Heart right ventricle (tissue), 16 donors: ENCODE data around the gene LOXHD1. TPM values are rescaled to one million over a fixed set of nuclear protein-coding genes. Genes with fewer than 3 reads are reported as not detected.
A peak's percentile ranks its signal among the peaks of the same experiment; 100 is the strongest.

Experiments used
- ATAC-seq, 8 donors: fragments of 200-7000 bp; cut with Tn5 transposase; one replicate each; pipeline ENCODE4 v1.9.1; 2020; ENCODE audit warnings: mild to moderate bottlenecking in 8 of 8, moderate library complexity in 8 of 8, moderate number of reproducible peaks in 1 of 8
- DNase-seq, 2 donors: peaks; one replicate each; pipeline ENCODE4 v3.0.0-alpha.2; 2020
- H3K27ac ChIP-seq, 10 donors: fragments of 200-600 bp; sonication (generic) in 2 of 10; one replicate each; pipeline versions ENCODE4 v1.5.0 to v1.8.0; 2020 to 2022; ENCODE audit warnings: mild to moderate bottlenecking in 3 of 10
- H3K27me3 ChIP-seq, 7 donors: fragments of 200-600 bp; one replicate each; pipeline ENCODE4 v1.8.0; 2021 to 2022; ENCODE audit warnings: mild to moderate bottlenecking in 2 of 7
- H3K36me3 ChIP-seq, 9 donors: fragments of 200-600 bp; sonication (generic) in 1 of 9; one replicate each; pipeline versions ENCODE4 v1.5.0 to v1.8.0; 2020 to 2022; ENCODE audit warnings: mild to moderate bottlenecking in 2 of 9
- H3K4me1 ChIP-seq, 9 donors: fragments of 200-600 bp; sonication (generic) in 1 of 9; one replicate each; pipeline versions ENCODE4 v1.5.0 to v1.8.0; 2020 to 2022; ENCODE audit warnings: mild to moderate bottlenecking in 4 of 9
- H3K4me3 ChIP-seq, 10 donors: fragments of 200-600 bp; sonication (generic) in 2 of 10; one replicate each; pipeline versions ENCODE4 v1.5.0 to v1.8.0; 2020 to 2022; ENCODE audit warnings: mild to moderate bottlenecking in 7 of 10, moderate library complexity in 2 of 10
- H3K9me3 ChIP-seq, 11 donors: fragments of 200-600 bp in 10 of 11; sonication (generic) in 2 of 11; one replicate each; pipeline versions ENCODE4 v1.5.0 to v1.8.0; 2013 to 2022; ENCODE audit warnings: mild to moderate bottlenecking in 2 of 11, control low read depth in 1 of 11, moderate library complexity in 1 of 11
- CTCF ChIP-seq, 9 donors: fragments of 200-600 bp; sonication (generic) in 2 of 9; IDR thresholded peaks; one replicate each; pipeline versions ENCODE4 v1.5.0 to v1.8.0; 2021 to 2022; ENCODE audit warnings: antibody characterized with exemption in 9 of 9, mild to moderate bottlenecking in 5 of 9, moderate library complexity in 1 of 9
- WGBS, 2 donors: extraction: QIAGEN DNeasy Blood & Tissue Kit; methylation state at CpG; one replicate each; pipeline ENCODE4 v1.1.7; 2013; ENCODE audit warnings: inconsistent platforms in 1 of 2; 5-methylcytosine and 5-hydroxymethylcytosine counted together
- intact Hi-C, 10 donors: fragments of 100-400 bp; cut with DNase I; formaldehyde crosslinking; loops; one replicate each; pipeline versions ENCODE4 v1.11.1 to v1.14.2; 2022
- polyA plus RNA-seq, 2 donors: library from polyadenylated mRNA; stranded (reverse); fragments of 200-250 nt; gene quantifications; one replicate each; pipeline ENCODE4 v1.2.3, GENCODE V29; 2013
- total RNA-seq, 10 donors: library from RNA; stranded (reverse); fragmentation: NEBNext Ultra II Directional in 3 of 10; extraction: Animal tissue kit (Norgen Biotek cat#: 25700) in 3 of 10; gene quantifications; one replicate each; pipeline versions ENCODE4 v1.2.1 to v1.2.4, GENCODE V29; 2021 to 2023
- donor health status: Arrhythmogenic right ventricular cardiomyopathy.
- donor health status: ischemic (EF 13 %, LVEDD 7.1; RV severe dilation, severe dysfunction).
- donor health status: healthy with polysubstance abuse.
- donor health status: DM: no; HTN: yes; CAD: no.
- donor health status: DM: no; HTN: no; CAD: no.
- donor health status: ischemic (EF 25% LVEDD 6.9; RV normal size, moderate dysfunction).
- donor health status: ischemic (EF 25% LVEDD 5.7; RV mildly dilated, moderate dysfunction).
- donor health status: healthy.
- donor health status: DM: yes; HTN: yes; CAD: no.
- donor health status: Ischemic cardiomyopathy.
- donor health status: ischemic (EF 35%, LVEDD 5.7; RV mildly dilated, moderate dysfunction).
- donor health status: nonischemic (EF 11% LVEDD 7.7; RV severe dilation, severe dysfunction).
- donor health status: DM: yes; HTN: yes; CAD: no.
- donor health status: PGD.
- donor health status: ischemic (EF 29% LVEDD 5.4; RV normal size, mild dysfunction).
- donor health status: nonischemic (EF 23%, LVEDD 6.1; RV moderate dilation, normal function).

LOXHD1 gene
- total and polyA plus RNA-seq, 12 donors, result 0.15 to 1.9 (median 0.88) TPM

- H3K4me1 ChIP-seq, result no peaks in the 10 kb centered on the region
- no peaks in the 10 kb centered on the region for H3K9me3 ChIP-seq
- H3K4me3 ChIP-seq, result no peak overlapping the region
- H3K27me3 ChIP-seq, result no peaks in the 10 kb centered on the region
- TF ChIP-seq CTCF (IDR thresholded peaks at IDR 0.05), result no peak
- no peaks in the 10 kb centered on the region for H3K36me3 ChIP-seq
- ATAC-seq (no peak), DNase-seq (no peak)
- 73 to 77% methylated on average over 4 of the region's 4 CpGs for whole genome bisulfite sequencing, 2 donors
- intact Hi-C loops, result no loop called here
- no peak overlapping the region for H3K27ac ChIP-seq
Observed at GRCh38 chr18:46431522-46432171, 225.4 kb downstream of the LOXHD1 start.

DNA sequence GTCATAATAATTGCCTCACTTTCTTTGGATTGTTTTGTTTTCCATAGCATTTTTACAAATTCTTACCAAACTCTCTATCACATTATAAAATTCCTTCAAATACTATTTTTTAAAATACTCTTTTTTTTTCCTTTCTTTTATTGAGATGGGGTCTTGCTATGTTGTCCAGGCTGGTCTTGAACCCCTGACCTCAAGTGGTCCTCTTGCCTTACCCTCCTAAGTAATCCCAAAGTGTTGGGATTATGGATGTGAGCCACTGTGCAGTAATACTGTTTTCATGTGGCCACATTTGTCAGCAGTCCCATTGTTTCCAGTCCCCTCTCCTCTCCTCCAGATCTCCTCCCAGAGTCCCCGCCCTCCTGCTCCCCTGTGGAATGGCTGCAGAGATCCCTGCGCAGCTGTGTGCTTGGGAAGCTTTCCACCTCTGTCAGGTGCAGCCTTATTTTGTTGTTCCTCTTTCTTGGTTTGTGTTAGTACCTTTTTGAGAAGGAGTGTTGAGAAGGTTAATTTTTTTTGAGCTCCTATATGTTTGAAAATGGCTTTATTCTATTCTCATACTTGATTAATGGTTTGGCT is 227.3 kb downstream of the LOXHD1 start:
- Histone ChIP-seq H3K36me3 (no peaks in the 10 kb centered on the region), H3K4me3 (no peak overlapping the region), H3K4me1 (no peaks in the 10 kb centered on the region), H3K27ac (no peak overlapping the region), H3K27me3 (no peaks in the 10 kb centered on the region), H3K9me3 (no peaks in the 10 kb centered on the region)
- DNase-seq (no peak), ATAC-seq (no peak)
- 69 to 73% methylated on average over 2 of the region's 2 CpGs for WGBS, 2 donors
- TF ChIP-seq CTCF (IDR thresholded peaks at IDR 0.05), result no peak
- intact Hi-C loops, result loop anchor here in 1 of 10 donors (10.0 kb wide), 2 partner anchors 45 to 95 kb away; a partner anchor contains a TSS

DNA sequence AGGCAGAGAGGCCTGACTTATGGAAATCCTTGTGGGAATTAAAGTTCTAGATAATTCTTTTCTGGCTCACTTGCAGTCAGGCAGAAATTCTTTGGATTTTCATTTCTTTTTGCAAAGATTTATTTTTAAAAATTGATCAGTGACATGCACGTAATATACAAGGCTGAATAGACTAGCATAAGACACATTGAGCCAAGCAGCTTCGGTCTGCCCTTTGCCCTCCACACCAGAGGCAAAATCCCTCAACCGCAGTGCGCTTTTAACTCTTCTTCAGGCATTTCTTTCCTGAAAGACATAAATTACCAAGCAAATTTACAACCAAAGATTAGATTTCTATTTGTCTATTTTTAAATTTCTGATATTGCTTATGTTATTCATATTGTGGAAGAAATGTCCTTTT is 227.9 kb downstream of the LOXHD1 start:
- H3K9me3 ChIP-seq, result no peaks in the 10 kb centered on the region
- H3K4me1 ChIP-seq, result no peaks in the 10 kb centered on the region
- no peak overlapping the region for H3K4me3 ChIP-seq
- no peak for DNase-seq
- no peaks in the 10 kb centered on the region for H3K27me3 ChIP-seq
- H3K36me3 ChIP-seq, result no peaks in the 10 kb centered on the region
- intact Hi-C loops, result loop anchor here in 1 of 10 donors (10.0 kb wide), 2 partner anchors 46 to 94 kb away; a partner anchor contains a TSS
- TF ChIP-seq CTCF (IDR thresholded peaks at IDR 0.05), result no peak
- WGBS, 2 donors, result 90 to 95% methylated on average over 4 of the region's 4 CpGs
- no peak overlapping the region for H3K27ac ChIP-seq
- ATAC-seq, result no peak

DNA sequence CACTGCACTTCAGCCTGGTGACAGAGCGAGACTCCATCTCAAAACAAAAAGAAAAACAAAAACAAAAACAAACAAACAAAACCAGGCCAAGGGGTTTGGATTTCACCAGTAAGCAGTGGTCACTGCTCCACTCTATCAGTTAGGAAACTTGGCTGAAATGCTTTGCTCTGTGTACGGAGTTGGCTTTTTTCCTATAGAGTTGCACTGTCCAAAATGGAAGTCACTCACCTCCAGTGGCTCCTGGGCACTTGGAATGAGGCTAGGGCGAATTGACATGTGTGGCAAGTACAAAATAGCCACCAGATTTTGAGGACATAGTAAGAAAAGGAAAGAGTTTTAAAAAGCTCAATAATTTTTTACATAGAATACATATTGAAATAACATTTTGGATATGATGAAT is 228.7 kb downstream of the LOXHD1 start:
- no peak overlapping the region for H3K27ac ChIP-seq
- H3K9me3 ChIP-seq, result no peaks in the 10 kb centered on the region
- 75 to 78% methylated on average over 3 of the region's 3 CpGs for WGBS, 2 donors
- no peaks in the 10 kb centered on the region for H3K36me3 ChIP-seq
- H3K27me3 ChIP-seq, result no peaks in the 10 kb centered on the region
- ATAC-seq (peak in 1 of 8 donors; percentile 57), DNase-seq (no peak)
- intact Hi-C loops, result loop anchor here in 1 of 10 donors (10.0 kb wide), 2 partner anchors 46 to 94 kb away; a partner anchor contains a TSS
- TF ChIP-seq CTCF (IDR thresholded peaks at IDR 0.05), result no peak
- no peak overlapping the region for H3K4me3 ChIP-seq
- no peaks in the 10 kb centered on the region for H3K4me1 ChIP-seq
